OCI-LY7 (cell line): ENCODE results near the gene MRFAP1L1.

ENCODE experiments used
- EZH2phosphoT487 ChIP-seq: fragments of 200-600 bp; sonication (generic); IDR thresholded peaks from 2 replicates; pipeline ENCODE4 v1.6.1; 2018; ENCODE audit warnings: low read depth, borderline replicate concordance, mild to moderate bottlenecking, mixed run types, antibody characterized with exemption, low read length, moderate library complexity, mixed read lengths
- TF ChIP-seq, protein P1 (sequence below): fragments of 200-600 bp; sonication (generic); conservative IDR thresholded peaks from 2 replicates; pipeline ENCODE4 v1.5.1; 2014; ENCODE audit warnings: mild to moderate bottlenecking, antibody characterized with exemption, low read length, moderate library complexity, mixed read lengths

DNA sequence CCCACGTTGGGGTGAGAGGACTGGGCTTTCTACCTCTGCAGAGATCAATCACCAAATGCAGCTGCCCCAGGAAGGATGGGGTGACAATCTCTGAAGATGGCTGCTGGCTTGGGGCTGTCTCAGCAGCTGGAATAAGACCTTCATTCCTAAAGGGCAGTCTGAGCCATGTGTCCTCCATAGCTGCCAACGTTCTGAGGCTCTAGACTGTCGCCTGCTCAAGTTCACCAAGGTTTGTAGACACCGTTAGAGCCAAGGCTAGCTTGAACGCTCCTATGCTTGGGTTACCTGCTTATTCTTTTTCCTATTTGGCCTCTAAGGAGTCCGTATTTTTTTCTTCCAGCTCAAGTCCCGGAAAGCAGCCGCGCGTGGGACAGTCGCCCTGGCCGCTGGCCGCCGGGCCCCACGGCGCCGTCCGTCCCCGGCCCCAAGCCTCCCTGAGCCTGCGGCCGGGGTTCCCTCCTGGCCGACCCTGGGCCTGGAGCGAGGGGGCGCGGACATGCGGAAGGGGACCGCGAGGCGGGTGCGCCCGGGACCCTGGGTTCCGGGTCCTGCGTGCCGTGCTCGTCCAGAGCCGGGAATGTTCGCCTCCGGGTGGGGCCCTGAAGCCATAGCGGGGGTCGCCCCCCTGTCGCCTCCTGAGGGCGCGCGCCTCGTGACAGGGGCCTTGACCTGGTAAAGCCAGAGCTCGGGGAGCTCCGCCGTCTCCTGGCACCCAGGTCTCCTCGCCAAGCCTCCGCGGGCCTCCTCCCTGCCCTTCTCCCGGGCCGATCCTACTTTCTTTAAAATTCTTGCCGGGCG lies 45.9 kb downstream of the MRFAP1L1 start:
- TF ChIP-seq, protein P1, sequence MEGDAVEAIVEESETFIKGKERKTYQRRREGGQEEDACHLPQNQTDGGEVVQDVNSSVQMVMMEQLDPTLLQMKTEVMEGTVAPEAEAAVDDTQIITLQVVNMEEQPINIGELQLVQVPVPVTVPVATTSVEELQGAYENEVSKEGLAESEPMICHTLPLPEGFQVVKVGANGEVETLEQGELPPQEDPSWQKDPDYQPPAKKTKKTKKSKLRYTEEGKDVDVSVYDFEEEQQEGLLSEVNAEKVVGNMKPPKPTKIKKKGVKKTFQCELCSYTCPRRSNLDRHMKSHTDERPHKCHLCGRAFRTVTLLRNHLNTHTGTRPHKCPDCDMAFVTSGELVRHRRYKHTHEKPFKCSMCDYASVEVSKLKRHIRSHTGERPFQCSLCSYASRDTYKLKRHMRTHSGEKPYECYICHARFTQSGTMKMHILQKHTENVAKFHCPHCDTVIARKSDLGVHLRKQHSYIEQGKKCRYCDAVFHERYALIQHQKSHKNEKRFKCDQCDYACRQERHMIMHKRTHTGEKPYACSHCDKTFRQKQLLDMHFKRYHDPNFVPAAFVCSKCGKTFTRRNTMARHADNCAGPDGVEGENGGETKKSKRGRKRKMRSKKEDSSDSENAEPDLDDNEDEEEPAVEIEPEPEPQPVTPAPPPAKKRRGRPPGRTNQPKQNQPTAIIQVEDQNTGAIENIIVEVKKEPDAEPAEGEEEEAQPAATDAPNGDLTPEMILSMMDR: no peak
- no peak for TF ChIP-seq EZH2phosphoT487
